ENCODE results near the gene ANGPTL4. TPM values are rescaled to one million over a fixed set of nuclear protein-coding genes. Genes with fewer than 3 reads are reported as not detected.

The ANGPTL4 gene
- total and polyA plus RNA-seq, 2 experiments from 2014 or later = 1.9 to 2.2 TPM

GRCh38 chr19:8321986-8322637 is 41.8 kb upstream of the ANGPTL4 start:
- H3K4me3 Mint-ChIP-seq = peak overlapping the region; percentile 97
- H3K9me3 Mint-ChIP-seq = no peaks in the 10 kb centered on the region; the same call in 2 of the 3 replicates
- H3K27me3 Mint-ChIP-seq (ENCODE audit: insufficient read depth, low read depth, poor library complexity) = peaks cover 21% of the 10 kb centered on the region
- TF ChIP-seq NANOG (IDR thresholded peaks at IDR 0.05; ENCODE audit: borderline replicate concordance) (no peak), EZH2phosphoT487 (IDR thresholded peaks at IDR 0.05; ENCODE audit: unreplicated experiment) (no peak), ZNF114 (CRISPR knock-in tag; IDR thresholded peaks at IDR 0.05) (no peak), CREB1 (CRISPR knock-in tag; IDR thresholded peaks at IDR 0.05; ENCODE audit: low read depth) (no peak), ZNF462 (CRISPR knock-in tag; IDR thresholded peaks at IDR 0.05) (no peak), REST (IDR thresholded peaks at IDR 0.05; ENCODE audit: unreplicated experiment) (no peak), CTCF (conservative IDR thresholded peaks at IDR 0.05; ENCODE audit: low read depth in 2 of 2) (no peak), ZNF331 (CRISPR knock-in tag; IDR thresholded peaks at IDR 0.05; ENCODE audit: low read depth) (no peak), POLR2AphosphoS5 (IDR thresholded peaks at IDR 0.05; ENCODE audit: low read depth) (no peak), EZH2 (IDR thresholded peaks at IDR 0.05; ENCODE audit: low read depth, unreplicated experiment) (no peak), STAT1 (IDR thresholded peaks at IDR 0.05; ENCODE audit: unreplicated experiment) (no peak), JUNB (IDR thresholded peaks at IDR 0.05; ENCODE audit: unreplicated experiment) (no peak), ETS1 (IDR thresholded peaks at IDR 0.05) (no peak)
- Histone ChIP-seq H3K27ac (ENCODE audit: low read depth) (peak overlapping the region; percentile 94), H2AFZ (no peak overlapping the region), H3K36me3 (ENCODE audit: insufficient read depth) (peaks cover 7% of the 10 kb centered on the region), H3K79me2 (replicated peaks; ENCODE audit: insufficient read depth) (peaks cover 33% of the 10 kb centered on the region), H3K4me3 (peak overlapping the region; percentile 96), H3K4me2 (peak overlapping the region; percentile 97), H3K4me1 (ENCODE audit: insufficient read depth) (peaks cover 24% of the 10 kb centered on the region), H3F3A (replicated peaks; ENCODE audit: low read depth) (peaks cover 54% of the 10 kb centered on the region), H4K20me1 (replicated peaks; ENCODE audit: insufficient read depth) (peaks cover 24% of the 10 kb centered on the region), H3K27me3 (ENCODE audit: insufficient read depth) (no peaks in the 10 kb centered on the region), H3K9me2 (ENCODE audit: insufficient read depth) (no peaks in the 10 kb centered on the region)
- DNase-seq (ENCODE audit: low spot score) (no peak), ATAC-seq (no peak)
- H3K27ac Mint-ChIP-seq = peak overlapping the region; percentile 97
- H3K4me1 Mint-ChIP-seq = peaks cover 27% of the 10 kb centered on the region
- peaks cover 35% of the 10 kb centered on the region for H3K36me3 Mint-ChIP-seq (ENCODE audit: low read depth)

All from GM23338 (cell line).